Liver (tissue), 9 donors: ENCODE data around the gene KIF4A. TPM values are rescaled to one million over a fixed set of nuclear protein-coding genes. Genes with fewer than 3 reads are reported as not detected.

Experiments
- DNase-seq: peaks from one replicate; pipeline ENCODE4 v3.0.0-alpha.2; 2017; ENCODE audit warnings: low spot score
- H3K27ac ChIP-seq, 2 donors: one replicate each; pipeline ENCODE4 v1.7.0; 2013; ENCODE audit warnings: inconsistent platforms in 2 of 2, low read length in 2 of 2, control low read depth in 1 of 2, low read depth in 1 of 2, mild to moderate bottlenecking in 1 of 2
- H3K27me3 ChIP-seq, 4 donors: one replicate each; pipeline versions ENCODE4 v1.6.1 to v1.7.0; 2013; ENCODE audit warnings: low read length in 3 of 4, inconsistent platforms in 1 of 4, mild to moderate bottlenecking in 1 of 4, moderate library complexity in 1 of 4; ENCODE audit not compliant: control insufficient read depth in 4 of 4, insufficient read depth in 4 of 4
- H3K36me3 ChIP-seq, 4 donors: one replicate each; pipeline versions ENCODE4 v1.6.1 to v1.7.0; 2013; ENCODE audit warnings: low read length in 3 of 4, mild to moderate bottlenecking in 3 of 4, low read depth in 1 of 4, moderate library complexity in 1 of 4; ENCODE audit not compliant: control insufficient read depth in 4 of 4, insufficient read depth in 3 of 4
- H3K4me1 ChIP-seq, 4 donors: one replicate each; pipeline versions ENCODE4 v1.6.1 to v1.7.0; 2013; ENCODE audit warnings: low read length in 3 of 4, mild to moderate bottlenecking in 3 of 4, moderate library complexity in 1 of 4; ENCODE audit not compliant: control insufficient read depth in 4 of 4, insufficient read depth in 4 of 4
- H3K4me3 ChIP-seq, 3 donors: one replicate each; pipeline versions ENCODE4 v1.6.1 to v1.7.0; 2013; ENCODE audit warnings: low read length in 3 of 3, control low read depth in 1 of 3, low read depth in 1 of 3, mild to moderate bottlenecking in 1 of 3
- H3K9ac ChIP-seq, 2 donors: one replicate each; pipeline ENCODE4 v1.7.0; 2013; ENCODE audit warnings: low read length in 2 of 2, mild to moderate bottlenecking in 2 of 2, moderate library complexity in 2 of 2, control low read depth in 1 of 2, low read depth in 1 of 2
- H3K9me3 ChIP-seq, 4 donors: one replicate each; pipeline versions ENCODE4 v1.6.1 to v1.7.0; 2013; ENCODE audit warnings: low read length in 3 of 4; ENCODE audit not compliant: control insufficient read depth in 4 of 4
- FOXA1 ChIP-seq: IDR thresholded peaks from 2 replicates; pipeline ENCODE4 v1.6.1; 2016; ENCODE audit warnings: antibody characterized with exemption
- FOXA2 ChIP-seq: IDR thresholded peaks from 2 replicates; pipeline ENCODE4 v1.6.1; 2016; ENCODE audit warnings: antibody characterized with exemption
- GABPA ChIP-seq, 2 donors: IDR thresholded peaks in 1 of 2; conservative IDR thresholded peaks in 1 of 2; 2 replicates each; pipeline ENCODE4 v1.6.1; 2016; ENCODE audit warnings: antibody characterized with exemption in 2 of 2, mild to moderate bottlenecking in 1 of 2, moderate library complexity in 1 of 2
- HNF4A ChIP-seq, 2 donors: conservative IDR thresholded peaks; 2 replicates each; pipeline ENCODE4 v1.6.1; 2016; ENCODE audit warnings: antibody characterized with exemption in 2 of 2, mild to moderate bottlenecking in 2 of 2
- HNF4G ChIP-seq: IDR thresholded peaks from 2 replicates; pipeline ENCODE4 v1.6.1; 2016; ENCODE audit warnings: antibody characterized with exemption
- JUND ChIP-seq, 2 donors: IDR thresholded peaks; 2 replicates each; pipeline ENCODE4 v1.6.1; 2016; ENCODE audit warnings: antibody characterized with exemption in 2 of 2
- NR2F2 ChIP-seq: IDR thresholded peaks from 2 replicates; pipeline ENCODE4 v1.6.1; 2016; ENCODE audit warnings: antibody characterized with exemption
- RAD21 ChIP-seq, 2 donors: IDR thresholded peaks; 2 replicates each; pipeline ENCODE4 v1.6.1; 2016; ENCODE audit warnings: antibody characterized with exemption in 2 of 2, mild to moderate bottlenecking in 2 of 2
- RXRA ChIP-seq, 2 donors: IDR thresholded peaks; 2 replicates each; pipeline ENCODE4 v1.6.1; 2017 to 2018; ENCODE audit warnings: antibody characterized with exemption in 2 of 2, mild to moderate bottlenecking in 1 of 2
- TAF1 ChIP-seq: conservative IDR thresholded peaks from 2 replicates; pipeline ENCODE4 v1.6.1; 2016; ENCODE audit warnings: antibody characterized with exemption, mild to moderate bottlenecking
- YY1 ChIP-seq: IDR thresholded peaks from 2 replicates; pipeline ENCODE4 v1.6.1; 2016; ENCODE audit warnings: antibody characterized with exemption, mild to moderate bottlenecking
- WGBS: extraction: QIAGEN DNeasy Blood & Tissue Kit; methylation state at CpG from one replicate; pipeline ENCODE4 v1.1.7; 2013; 5-methylcytosine and 5-hydroxymethylcytosine counted together
- polyA plus RNA-seq, 2 donors: library from polyadenylated mRNA; stranded (reverse) in 1 of 2; unstranded in 1 of 2; fragments of 200-250 nt in 1 of 2; fragments of >200 nt in 1 of 2; fragmentation: Nextera tagmentation in 1 of 2; extraction: Ambion mirVana in 1 of 2; gene quantifications; one replicate each; pipeline versions ENCODE4 v1.2.1 to v1.2.3, GENCODE V29; 2013 to 2015
- total RNA-seq, 2 donors: library from RNA; depleted of rRNA; stranded (reverse); fragments of >200 nt; gene quantifications; one replicate each; pipeline ENCODE4 v1.2.3, GENCODE V29; 2014
- TF ChIP-seq, protein P1 (sequence below): IDR thresholded peaks from 2 replicates; pipeline ENCODE4 v1.6.1; 2016; ENCODE audit warnings: antibody characterized with exemption, mild to moderate bottlenecking
- TF ChIP-seq, protein P2 (sequence below): IDR thresholded peaks from 2 replicates; pipeline ENCODE4 v1.6.1; 2016; ENCODE audit warnings: antibody characterized with exemption
- TF ChIP-seq, protein P3 (sequence below): fragments of 150-350 bp; IDR thresholded peaks from 2 replicates; pipeline ENCODE4 v1.5.1; 2017; ENCODE audit warnings: improper control_type of control experiment, low read depth, low read length; ENCODE audit not compliant: missing input control
- TF ChIP-seq, protein P4 (sequence below): IDR thresholded peaks from 2 replicates; pipeline ENCODE4 v1.6.1; 2016; ENCODE audit warnings: antibody characterized with exemption
- TF ChIP-seq, protein P5 (sequence below): IDR thresholded peaks from 2 replicates; pipeline ENCODE4 v1.6.1; 2016; ENCODE audit warnings: antibody characterized with exemption
- donor health status: healthy.
- donor health status: healthy.
- donor health status: healthy.
- donor health status: healthy.
- donor health status: healthy.

Gene KIF4A
- total and polyA plus RNA-seq, 4 donors, result under 0.01 to 17.3 (median 0.50) TPM

DNA sequence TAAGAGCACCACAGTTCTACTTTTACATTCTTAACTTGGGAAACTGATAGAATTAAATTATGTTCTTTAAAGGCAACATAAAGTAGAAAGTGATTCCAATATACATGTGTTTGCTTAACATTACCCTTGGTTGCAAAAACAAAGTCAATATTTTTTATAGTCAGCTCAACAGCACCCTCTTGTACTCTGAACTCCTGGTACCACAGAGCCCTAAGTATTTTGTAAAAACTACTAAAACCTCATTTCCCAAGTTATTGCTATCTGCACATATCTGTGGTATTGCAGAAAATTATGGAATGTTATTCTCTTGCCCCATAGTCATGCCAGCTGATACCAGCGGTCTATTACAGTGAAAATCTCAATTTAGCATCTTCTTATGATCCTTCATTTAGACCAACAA, 2.9 kb downstream of the KIF4A start:
- H3K4me1 ChIP-seq, result peaks cover 0 to 14% (median 12%) of the 10 kb centered on the region in 4 donors
- 0% methylated on average over 1 of the region's 1 CpG for WGBS

DNA sequence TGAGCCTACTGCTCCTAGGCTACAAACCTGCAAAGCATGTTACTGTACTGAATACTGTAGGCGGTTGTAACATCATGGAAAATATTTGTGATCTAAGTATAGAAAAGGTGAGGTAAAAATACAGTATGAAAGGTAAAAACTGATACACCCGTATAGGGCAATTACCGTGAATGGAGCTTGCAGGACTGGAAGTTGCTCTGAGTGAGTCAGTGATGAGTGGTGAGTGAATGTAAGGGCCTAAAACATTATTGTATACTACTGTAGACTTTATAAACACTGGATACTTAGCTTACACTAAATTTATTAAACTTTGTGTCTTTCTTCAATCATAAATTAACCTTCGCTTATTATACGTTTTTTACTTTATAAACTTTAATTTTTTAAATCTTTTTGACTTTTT, 3.7 kb downstream of the KIF4A start:
- Histone ChIP-seq H3K27ac (no peak overlapping the region), H3K9ac (no peak overlapping the region), H3K27me3 (no peaks in the 10 kb centered on the region), H3K9me3 (no peaks in the 10 kb centered on the region), H3K4me3 (no peak overlapping the region), H3K4me1 (peaks cover 0 to 14% (median 12%) of the 10 kb centered on the region in 4 donors), H3K36me3 (no peaks in the 10 kb centered on the region)
- WGBS, result 94% methylated on average over 5 of the region's 5 CpGs
- DNase-seq, result no peak
- TF ChIP-seq GABPA (IDR thresholded peaks at IDR 0.05 in 1 of 2, conservative IDR thresholded peaks at IDR 0.05 in 1 of 2) (no peak), FOXA2 (no peak), NR2F2 (no peak), HNF4A (conservative IDR thresholded peaks at IDR 0.05) (no peak), RAD21 (IDR thresholded peaks at IDR 0.05) (no peak), FOXA1 (no peak)
- TF ChIP-seq, protein P1, sequence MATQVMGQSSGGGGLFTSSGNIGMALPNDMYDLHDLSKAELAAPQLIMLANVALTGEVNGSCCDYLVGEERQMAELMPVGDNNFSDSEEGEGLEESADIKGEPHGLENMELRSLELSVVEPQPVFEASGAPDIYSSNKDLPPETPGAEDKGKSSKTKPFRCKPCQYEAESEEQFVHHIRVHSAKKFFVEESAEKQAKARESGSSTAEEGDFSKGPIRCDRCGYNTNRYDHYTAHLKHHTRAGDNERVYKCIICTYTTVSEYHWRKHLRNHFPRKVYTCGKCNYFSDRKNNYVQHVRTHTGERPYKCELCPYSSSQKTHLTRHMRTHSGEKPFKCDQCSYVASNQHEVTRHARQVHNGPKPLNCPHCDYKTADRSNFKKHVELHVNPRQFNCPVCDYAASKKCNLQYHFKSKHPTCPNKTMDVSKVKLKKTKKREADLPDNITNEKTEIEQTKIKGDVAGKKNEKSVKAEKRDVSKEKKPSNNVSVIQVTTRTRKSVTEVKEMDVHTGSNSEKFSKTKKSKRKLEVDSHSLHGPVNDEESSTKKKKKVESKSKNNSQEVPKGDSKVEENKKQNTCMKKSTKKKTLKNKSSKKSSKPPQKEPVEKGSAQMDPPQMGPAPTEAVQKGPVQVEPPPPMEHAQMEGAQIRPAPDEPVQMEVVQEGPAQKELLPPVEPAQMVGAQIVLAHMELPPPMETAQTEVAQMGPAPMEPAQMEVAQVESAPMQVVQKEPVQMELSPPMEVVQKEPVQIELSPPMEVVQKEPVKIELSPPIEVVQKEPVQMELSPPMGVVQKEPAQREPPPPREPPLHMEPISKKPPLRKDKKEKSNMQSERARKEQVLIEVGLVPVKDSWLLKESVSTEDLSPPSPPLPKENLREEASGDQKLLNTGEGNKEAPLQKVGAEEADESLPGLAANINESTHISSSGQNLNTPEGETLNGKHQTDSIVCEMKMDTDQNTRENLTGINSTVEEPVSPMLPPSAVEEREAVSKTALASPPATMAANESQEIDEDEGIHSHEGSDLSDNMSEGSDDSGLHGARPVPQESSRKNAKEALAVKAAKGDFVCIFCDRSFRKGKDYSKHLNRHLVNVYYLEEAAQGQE, result no peak
- TF ChIP-seq, protein P2, sequence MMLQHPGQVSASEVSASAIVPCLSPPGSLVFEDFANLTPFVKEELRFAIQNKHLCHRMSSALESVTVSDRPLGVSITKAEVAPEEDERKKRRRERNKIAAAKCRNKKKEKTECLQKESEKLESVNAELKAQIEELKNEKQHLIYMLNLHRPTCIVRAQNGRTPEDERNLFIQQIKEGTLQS, result no peak

More for the DNA sequence above, 2.9 kb downstream of the KIF4A start:
- Histone ChIP-seq H3K9ac (no peak overlapping the region), H3K36me3 (peaks cover 0 to 2% (median 0%) of the 10 kb centered on the region in 4 donors), H3K4me3 (no peak overlapping the region), H3K27me3 (no peaks in the 10 kb centered on the region), H3K27ac (no peak overlapping the region), H3K9me3 (no peaks in the 10 kb centered on the region)
- no peak for TF ChIP-seq FOXA1
- TF ChIP-seq YY1, result no peak
- TF ChIP-seq HNF4G, result no peak
- TF ChIP-seq RXRA (IDR thresholded peaks at IDR 0.05), result no peak
- TF ChIP-seq, protein P3, sequence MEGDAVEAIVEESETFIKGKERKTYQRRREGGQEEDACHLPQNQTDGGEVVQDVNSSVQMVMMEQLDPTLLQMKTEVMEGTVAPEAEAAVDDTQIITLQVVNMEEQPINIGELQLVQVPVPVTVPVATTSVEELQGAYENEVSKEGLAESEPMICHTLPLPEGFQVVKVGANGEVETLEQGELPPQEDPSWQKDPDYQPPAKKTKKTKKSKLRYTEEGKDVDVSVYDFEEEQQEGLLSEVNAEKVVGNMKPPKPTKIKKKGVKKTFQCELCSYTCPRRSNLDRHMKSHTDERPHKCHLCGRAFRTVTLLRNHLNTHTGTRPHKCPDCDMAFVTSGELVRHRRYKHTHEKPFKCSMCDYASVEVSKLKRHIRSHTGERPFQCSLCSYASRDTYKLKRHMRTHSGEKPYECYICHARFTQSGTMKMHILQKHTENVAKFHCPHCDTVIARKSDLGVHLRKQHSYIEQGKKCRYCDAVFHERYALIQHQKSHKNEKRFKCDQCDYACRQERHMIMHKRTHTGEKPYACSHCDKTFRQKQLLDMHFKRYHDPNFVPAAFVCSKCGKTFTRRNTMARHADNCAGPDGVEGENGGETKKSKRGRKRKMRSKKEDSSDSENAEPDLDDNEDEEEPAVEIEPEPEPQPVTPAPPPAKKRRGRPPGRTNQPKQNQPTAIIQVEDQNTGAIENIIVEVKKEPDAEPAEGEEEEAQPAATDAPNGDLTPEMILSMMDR, result no peak
- no peak for TF ChIP-seq FOXA2
- no peak for TF ChIP-seq TAF1
- TF ChIP-seq, protein P1, result no peak
- TF ChIP-seq HNF4A (conservative IDR thresholded peaks at IDR 0.05), result no peak
- TF ChIP-seq, protein P4, sequence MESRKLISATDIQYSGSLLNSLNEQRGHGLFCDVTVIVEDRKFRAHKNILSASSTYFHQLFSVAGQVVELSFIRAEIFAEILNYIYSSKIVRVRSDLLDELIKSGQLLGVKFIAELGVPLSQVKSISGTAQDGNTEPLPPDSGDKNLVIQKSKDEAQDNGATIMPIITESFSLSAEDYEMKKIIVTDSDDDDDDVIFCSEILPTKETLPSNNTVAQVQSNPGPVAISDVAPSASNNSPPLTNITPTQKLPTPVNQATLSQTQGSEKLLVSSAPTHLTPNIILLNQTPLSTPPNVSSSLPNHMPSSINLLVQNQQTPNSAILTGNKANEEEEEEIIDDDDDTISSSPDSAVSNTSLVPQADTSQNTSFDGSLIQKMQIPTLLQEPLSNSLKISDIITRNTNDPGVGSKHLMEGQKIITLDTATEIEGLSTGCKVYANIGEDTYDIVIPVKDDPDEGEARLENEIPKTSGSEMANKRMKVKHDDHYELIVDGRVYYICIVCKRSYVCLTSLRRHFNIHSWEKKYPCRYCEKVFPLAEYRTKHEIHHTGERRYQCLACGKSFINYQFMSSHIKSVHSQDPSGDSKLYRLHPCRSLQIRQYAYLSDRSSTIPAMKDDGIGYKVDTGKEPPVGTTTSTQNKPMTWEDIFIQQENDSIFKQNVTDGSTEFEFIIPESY, result no peak
- TF ChIP-seq, protein P5, sequence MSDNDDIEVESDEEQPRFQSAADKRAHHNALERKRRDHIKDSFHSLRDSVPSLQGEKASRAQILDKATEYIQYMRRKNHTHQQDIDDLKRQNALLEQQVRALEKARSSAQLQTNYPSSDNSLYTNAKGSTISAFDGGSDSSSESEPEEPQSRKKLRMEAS, result no peak
- TF ChIP-seq JUND (IDR thresholded peaks at IDR 0.05), result no peak
- TF ChIP-seq, protein P2, result no peak
- TF ChIP-seq RAD21 (IDR thresholded peaks at IDR 0.05), result no peak
- TF ChIP-seq NR2F2, result no peak
- DNase-seq, result no peak
